ENCODE measurements around the gene ORAI3. TPM values are rescaled to one million over a fixed set of nuclear protein-coding genes. Genes with fewer than 3 reads are reported as not detected.

Gene ORAI3
- total RNA-seq, result 10 to 100 TPM; 20.0 to 40.5 (median 25.9) TPM

- Histone ChIP-seq H3K4me3 (peak within 1 kb of the TSS; percentile 84 to 98 (median 98)), H3K27me3 (no peaks in the 10 kb centered on the region), H3K27ac (peak within 1 kb of the TSS; percentile 91 to 94), H3K9me3 (no peaks in the 10 kb centered on the region), H3K36me3 (no peaks in the 10 kb centered on the region), H3K4me1 (peaks cover 8 to 14% of the 10 kb centered on the region in 2 donors)
- peak; percentile 68 to 76 for DNase-seq (ENCODE audit: low spot score in 2 of 2)
- TF ChIP-seq POLR2A (IDR thresholded peaks at IDR 0.05), result no peak
- TF ChIP-seq POLR2AphosphoS5 (IDR thresholded peaks at IDR 0.05), result peak; percentile 22 to 62 (median 60)
- intact Hi-C loops (cut with DNase I; ENCODE audit: low total_unique reads), result loop anchor here (10.0 kb wide), 1 partner anchor 86 kb away; the partner anchor contains the start of gene STX4
Observed at GRCh38 chr16:30948667-30949649, at the start of gene ORAI3. Gene ORAI3, plus strand, starts transcription at chr16:30949068. Its CDS starts 222 bp downstream, at chr16:30949290.

GRCh38 chr16:30899794-30900193, 49.1 kb upstream of the ORAI3 start:
- DNase-seq (ENCODE audit: low spot score in 2 of 2), result no peak
- H3K27ac ChIP-seq, result no peak overlapping the region
- no peaks in the 10 kb centered on the region for H3K36me3 ChIP-seq
- peaks cover 4 to 7% of the 10 kb centered on the region in 2 donors for H3K4me1 ChIP-seq
- no peak overlapping the region for H3K4me3 ChIP-seq
- no peaks in the 10 kb centered on the region for H3K9me3 ChIP-seq
- intact Hi-C loops (cut with DNase I; ENCODE audit: low total_unique reads), result loop anchor here (10.0 kb wide), 1 partner anchor 55 kb away; no protein-coding TSS in a partner anchor
- TF ChIP-seq CTCF (IDR thresholded peaks at IDR 0.05) (no peak), POLR2AphosphoS5 (IDR thresholded peaks at IDR 0.05) (no peak), POLR2A (IDR thresholded peaks at IDR 0.05) (no peak)
- no peaks in the 10 kb centered on the region for H3K27me3 ChIP-seq

GRCh38 chr16:30900588-30900987, 48.3 kb upstream of the ORAI3 start:
- intact Hi-C loops (cut with DNase I; ENCODE audit: low total_unique reads), result loop anchor here (10.0 kb wide), 1 partner anchor 56 kb away; no protein-coding TSS in a partner anchor
- Histone ChIP-seq H3K27me3 (no peaks in the 10 kb centered on the region), H3K27ac (no peak overlapping the region), H3K4me3 (no peak overlapping the region), H3K36me3 (no peaks in the 10 kb centered on the region), H3K9me3 (no peaks in the 10 kb centered on the region), H3K4me1 (peaks cover 4 to 7% of the 10 kb centered on the region in 2 donors)
- no peak for TF ChIP-seq POLR2A (IDR thresholded peaks at IDR 0.05)
- TF ChIP-seq POLR2AphosphoS5 (IDR thresholded peaks at IDR 0.05), result no peak
- TF ChIP-seq CTCF (IDR thresholded peaks at IDR 0.05), result no peak
- DNase-seq (ENCODE audit: low spot score in 2 of 2), result no peak

GRCh38 chr16:30901201-30902028, 47.5 kb upstream of the ORAI3 start:
- no peak for TF ChIP-seq CTCF (IDR thresholded peaks at IDR 0.05)
- no peak for TF ChIP-seq POLR2AphosphoS5 (IDR thresholded peaks at IDR 0.05)
- no peak for TF ChIP-seq POLR2A (IDR thresholded peaks at IDR 0.05)
- Histone ChIP-seq H3K4me3 (peak overlapping the region; percentile 50 to 76 (median 59)), H3K27me3 (no peaks in the 10 kb centered on the region), H3K4me1 (peaks cover 4% of the 10 kb centered on the region in 2 donors), H3K36me3 (no peaks in the 10 kb centered on the region), H3K27ac (peak overlapping the region; percentile 64 to 92), H3K9me3 (no peaks in the 10 kb centered on the region)
- DNase-seq (ENCODE audit: low spot score in 2 of 2), result no peak
- intact Hi-C loops (cut with DNase I; ENCODE audit: low total_unique reads), result loop anchor here (10.0 kb wide), 1 partner anchor 57 kb away; no protein-coding TSS in a partner anchor

Measured in breast epithelium (tissue), 4 donors.